B cell (primary cell): ENCODE results near the gene RALGAPA2.

ENCODE experiments used
- CTCF ChIP-seq: fragments of 200-600 bp; IDR thresholded peaks from one replicate; pipeline ENCODE4 v1.8.0; 2022; ENCODE audit warnings: antibody characterized with exemption, mild to moderate bottlenecking
- EZH2 ChIP-seq: IDR thresholded peaks from 2 replicates; pipeline ENCODE4 v1.6.1; 2012; ENCODE audit warnings: borderline replicate concordance, low read depth, mild to moderate bottlenecking, moderate library complexity, low read length; ENCODE audit not compliant: insufficient read depth, poor library complexity, severe bottlenecking

DNA sequence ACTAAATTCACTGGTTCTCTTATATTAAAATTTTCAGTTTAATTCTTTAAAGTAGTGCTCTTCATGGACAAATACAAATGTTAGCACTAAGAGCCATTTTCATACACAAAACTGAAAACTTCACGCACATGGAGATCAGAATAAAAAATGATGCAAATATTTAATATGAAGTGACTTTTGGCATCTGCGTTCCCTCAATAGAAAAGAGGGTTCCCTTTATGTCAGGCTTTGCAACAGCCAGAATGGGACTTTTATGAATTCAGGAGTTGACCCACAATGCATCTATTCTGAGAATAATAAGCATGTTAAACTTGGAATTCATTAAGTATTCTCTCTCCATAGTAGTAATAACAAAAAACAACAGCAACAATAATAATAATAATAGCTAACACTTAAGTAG, 218.7 kb downstream of the RALGAPA2 start:
- no peak for TF ChIP-seq CTCF
- TF ChIP-seq EZH2: no peak
